Hepatocyte (in vitro differentiated cells): ENCODE data around the gene TRABD2A. TPM values are rescaled to one million over a fixed set of nuclear protein-coding genes. Genes with fewer than 3 reads are reported as not detected.

Experiments
- DNase-seq: peaks from one replicate; pipeline ENCODE4 v3.0.0-alpha.2; 2016; ENCODE audit warnings: low spot score
- H2AFZ ChIP-seq: fragments of 200-600 bp; sonication (generic); 2 replicates; pipeline ENCODE4 v1.6.0; 2016; ENCODE audit warnings: antibody characterized with exemption, mild to moderate bottlenecking
- H3K27ac ChIP-seq: fragments of 200-600 bp; sonication (generic); 2 replicates; pipeline ENCODE4 v1.5.1; 2016; ENCODE audit warnings: mild to moderate bottlenecking
- H3K27me3 ChIP-seq: fragments of 200-600 bp; sonication (generic); 2 replicates; pipeline ENCODE4 v1.6.1; 2016
- H3K36me3 ChIP-seq: fragments of 200-600 bp; sonication (generic); replicated peaks from 2 replicates; pipeline ENCODE4 v1.5.1; 2016; ENCODE audit warnings: low read depth; ENCODE audit not compliant: insufficient read depth
- H3K4me1 ChIP-seq: fragments of 200-600 bp; sonication (generic); 2 replicates; pipeline ENCODE4 v1.5.1; 2016; ENCODE audit warnings: mild to moderate bottlenecking, moderate library complexity; ENCODE audit not compliant: insufficient read depth
- H3K4me2 ChIP-seq: fragments of 200-600 bp; sonication (generic); 2 replicates; pipeline ENCODE4 v1.6.0; 2016
- H3K4me3 ChIP-seq: fragments of 200-600 bp; sonication (generic); 2 replicates; pipeline ENCODE4 v1.5.1; 2016; ENCODE audit warnings: mild to moderate bottlenecking
- H3K79me2 ChIP-seq: fragments of 200-600 bp; sonication (generic); 2 replicates; pipeline ENCODE4 v1.6.0; 2017; ENCODE audit warnings: mild to moderate bottlenecking
- H3K9me2 ChIP-seq: fragments of 200-600 bp; sonication (generic); replicated peaks from 2 replicates; pipeline ENCODE4 v1.6.0; 2017; ENCODE audit warnings: mild to moderate bottlenecking; ENCODE audit not compliant: insufficient read depth
- H3K9me3 ChIP-seq: fragments of 200-600 bp; sonication (generic); 2 replicates; pipeline ENCODE4 v1.5.1; 2016; ENCODE audit warnings: low read depth, mild to moderate bottlenecking
- H4K20me1 ChIP-seq: fragments of 200-600 bp; sonication (generic); 2 replicates; pipeline ENCODE4 v1.6.0; 2016; ENCODE audit warnings: mild to moderate bottlenecking; ENCODE audit not compliant: insufficient read depth, poor library complexity, severe bottlenecking
- CTCF ChIP-seq: fragments of 200-600 bp; sonication (generic); IDR thresholded peaks from 2 replicates; pipeline ENCODE4 v1.5.1; 2016; ENCODE audit warnings: antibody characterized with exemption, mild to moderate bottlenecking; ENCODE audit not compliant: poor library complexity
- EZH2 ChIP-seq: fragments of 200-600 bp; sonication (generic); IDR thresholded peaks from 2 replicates; pipeline ENCODE4 v1.6.1; 2016; ENCODE audit warnings: antibody characterized with exemption, mild to moderate bottlenecking, borderline replicate concordance
- EZH2phosphoT487 ChIP-seq: fragments of 200-600 bp; sonication (generic); IDR thresholded peaks from one replicate; pipeline ENCODE4 v1.6.1; 2018; ENCODE audit warnings: antibody characterized with exemption, mild to moderate bottlenecking, low read depth, moderate library complexity; ENCODE audit not compliant: unreplicated experiment, severe bottlenecking
- WGBS: methylation state at CpG from one replicate; pipeline ENCODE4 v1.1.6; 2016; ENCODE audit warnings: low lambda C conversion rate; ENCODE audit errors: missing lambda C conversion rate; 5-methylcytosine and 5-hydroxymethylcytosine counted together
- polyA plus RNA-seq: library from polyadenylated mRNA; unstranded; fragments of >200 nt; fragmentation: Nextera tagmentation; extraction: Ambion mirVana; gene quantifications from 2 replicates; pipeline ENCODE4 v1.2.1, GENCODE V29; 2016
- total RNA-seq: library from RNA; depleted of rRNA; stranded (reverse); fragments of >200 nt; gene quantifications from 2 replicates; pipeline ENCODE4 v1.2.3, GENCODE V29; 2014

Gene TRABD2A
- total and polyA plus RNA-seq, 2 experiments from 2014 or later: 2.2 to 2.9 TPM

GRCh38 chr2:84846741-84847142 lies 34.1 kb downstream of the TRABD2A start:
- Histone ChIP-seq H3K4me2 (no peak overlapping the region), H4K20me1 (no peaks in the 10 kb centered on the region), H3K79me2 (no peaks in the 10 kb centered on the region), H3K9me3 (no peaks in the 10 kb centered on the region), H3K27me3 (no peaks in the 10 kb centered on the region), H3K9me2 (no peaks in the 10 kb centered on the region), H3K27ac (no peak overlapping the region), H3K4me3 (no peak overlapping the region), H2AFZ (no peak overlapping the region), H3K36me3 (no peaks in the 10 kb centered on the region), H3K4me1 (no peaks in the 10 kb centered on the region)
- WGBS: 83% methylated on average over 2 of the region's 2 CpGs
- DNase-seq: no peak
- TF ChIP-seq EZH2 (no peak), CTCF (no peak), EZH2phosphoT487 (no peak)

GRCh38 chr2:84846041-84846663 lies 34.7 kb downstream of the TRABD2A start:
- H3K4me3 ChIP-seq: no peak overlapping the region
- no peaks in the 10 kb centered on the region for H3K9me3 ChIP-seq
- H3K27me3 ChIP-seq: no peaks in the 10 kb centered on the region
- no peak overlapping the region for H2AFZ ChIP-seq
- no peak for DNase-seq
- H3K4me2 ChIP-seq: no peak overlapping the region
- H3K27ac ChIP-seq: no peak overlapping the region
- no peaks in the 10 kb centered on the region for H3K9me2 ChIP-seq
- H4K20me1 ChIP-seq: no peaks in the 10 kb centered on the region
- TF ChIP-seq EZH2phosphoT487: no peak
- TF ChIP-seq CTCF: no peak
- TF ChIP-seq EZH2: no peak
- no peaks in the 10 kb centered on the region for H3K36me3 ChIP-seq
- H3K79me2 ChIP-seq: no peaks in the 10 kb centered on the region
- H3K4me1 ChIP-seq: no peaks in the 10 kb centered on the region
- WGBS: 46% methylated on average over 5 of the region's 5 CpGs

GRCh38 chr2:84844141-84844540 lies 36.7 kb downstream of the TRABD2A start:
- Histone ChIP-seq H4K20me1 (no peaks in the 10 kb centered on the region), H3K27me3 (no peaks in the 10 kb centered on the region), H3K9me2 (no peaks in the 10 kb centered on the region), H3K4me2 (no peak overlapping the region), H3K27ac (no peak overlapping the region), H3K79me2 (no peaks in the 10 kb centered on the region), H2AFZ (no peak overlapping the region), H3K4me3 (no peak overlapping the region), H3K9me3 (no peaks in the 10 kb centered on the region), H3K4me1 (no peaks in the 10 kb centered on the region), H3K36me3 (no peaks in the 10 kb centered on the region)
- WGBS: 98% methylated on average over 8 of the region's 8 CpGs
- TF ChIP-seq CTCF (no peak), EZH2phosphoT487 (no peak), EZH2 (no peak)
- no peak for DNase-seq
